Breast epithelium (tissue), 3 donors: ENCODE measurements around the gene DGKQ.

Source experiments
- POLR2A ChIP-seq: fragments of 450-650 bp; IDR thresholded peaks from one replicate; pipeline ENCODE4 v1.6.1; 2016; ENCODE audit warnings: antibody characterized with exemption, mild to moderate bottlenecking, moderate library complexity
- TF ChIP-seq, protein P1 (sequence below), 3 donors: fragments of 450-650 bp; IDR thresholded peaks; one replicate each; pipeline ENCODE4 v1.5.1; 2016 to 2017; ENCODE audit warnings: antibody characterized with exemption in 3 of 3, mild to moderate bottlenecking in 3 of 3, moderate library complexity in 3 of 3

DNA sequence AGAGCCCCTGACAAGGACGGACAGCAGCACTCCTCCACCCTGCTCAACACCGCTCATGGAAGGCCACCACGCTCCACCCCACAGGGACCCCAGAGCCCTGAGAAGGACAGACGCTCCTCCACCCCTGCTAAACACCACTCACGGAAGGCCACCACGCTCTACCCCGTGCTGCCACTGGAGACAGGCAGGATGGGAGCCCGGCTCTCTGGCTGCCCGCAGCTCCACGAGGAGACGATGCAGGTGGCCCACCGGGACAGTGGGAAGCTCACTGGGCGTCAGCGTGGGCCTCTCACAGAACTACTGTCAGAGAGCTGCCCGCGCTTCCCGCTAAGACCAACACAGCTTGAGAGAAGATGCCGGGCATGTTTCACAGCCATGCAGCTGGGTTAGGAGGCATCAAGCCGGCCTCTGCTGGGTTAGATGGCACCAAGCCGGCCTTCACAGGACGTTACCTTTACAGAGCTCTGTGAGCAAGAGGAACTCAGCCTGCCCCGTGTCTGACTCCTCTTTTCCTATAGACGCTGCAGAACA, 62.1 kb downstream of the DGKQ start:
- TF ChIP-seq, protein P1, sequence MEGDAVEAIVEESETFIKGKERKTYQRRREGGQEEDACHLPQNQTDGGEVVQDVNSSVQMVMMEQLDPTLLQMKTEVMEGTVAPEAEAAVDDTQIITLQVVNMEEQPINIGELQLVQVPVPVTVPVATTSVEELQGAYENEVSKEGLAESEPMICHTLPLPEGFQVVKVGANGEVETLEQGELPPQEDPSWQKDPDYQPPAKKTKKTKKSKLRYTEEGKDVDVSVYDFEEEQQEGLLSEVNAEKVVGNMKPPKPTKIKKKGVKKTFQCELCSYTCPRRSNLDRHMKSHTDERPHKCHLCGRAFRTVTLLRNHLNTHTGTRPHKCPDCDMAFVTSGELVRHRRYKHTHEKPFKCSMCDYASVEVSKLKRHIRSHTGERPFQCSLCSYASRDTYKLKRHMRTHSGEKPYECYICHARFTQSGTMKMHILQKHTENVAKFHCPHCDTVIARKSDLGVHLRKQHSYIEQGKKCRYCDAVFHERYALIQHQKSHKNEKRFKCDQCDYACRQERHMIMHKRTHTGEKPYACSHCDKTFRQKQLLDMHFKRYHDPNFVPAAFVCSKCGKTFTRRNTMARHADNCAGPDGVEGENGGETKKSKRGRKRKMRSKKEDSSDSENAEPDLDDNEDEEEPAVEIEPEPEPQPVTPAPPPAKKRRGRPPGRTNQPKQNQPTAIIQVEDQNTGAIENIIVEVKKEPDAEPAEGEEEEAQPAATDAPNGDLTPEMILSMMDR (IDR thresholded peaks at IDR 0.05) = no peak
- no peak for TF ChIP-seq POLR2A
